Thoracic aorta (tissue), 2 donors: ENCODE results near the gene SDE2. TPM values are rescaled to one million over a fixed set of nuclear protein-coding genes. Genes with fewer than 3 reads are reported as not detected.
A peak's percentile ranks its signal among the peaks of the same experiment; 100 is the strongest.

Source experiments
- ATAC-seq: fragments of 150-250 bp; one replicate; pipeline ENCODE4 v1.8.0; 2017; ENCODE audit warnings: low read depth; ENCODE audit not compliant: insufficient number of reproducible peaks, low FRiP score
- DNase-seq: peaks from one replicate; pipeline ENCODE4 v3.0.0-alpha.2; 2020; ENCODE audit warnings: low spot score
- H3K27ac ChIP-seq, 2 donors: fragments of 200-600 bp; sonication (generic); 1 replicate in 1 of 2; 2 replicates in 1 of 2; pipeline ENCODE4 v1.5.1; 2016; ENCODE audit warnings: mild to moderate bottlenecking in 2 of 2, moderate library complexity in 2 of 2
- H3K27me3 ChIP-seq: fragments of 200-600 bp; sonication (generic); replicated peaks from 2 replicates; pipeline ENCODE4 v1.6.0; 2016; ENCODE audit warnings: mild to moderate bottlenecking; ENCODE audit not compliant: insufficient read depth
- H3K36me3 ChIP-seq: fragments of 200-600 bp; sonication (generic); one replicate; pipeline ENCODE4 v1.5.1; 2016
- H3K4me1 ChIP-seq, 2 donors: fragments of 200-600 bp; sonication (generic); 1 replicate in 1 of 2; 2 replicates in 1 of 2; pipeline versions ENCODE4 v1.5.1 to v1.6.0; 2016; ENCODE audit warnings: low read depth in 2 of 2, mild to moderate bottlenecking in 1 of 2; ENCODE audit not compliant: control insufficient read depth in 1 of 2
- H3K4me3 ChIP-seq: fragments of 200-600 bp; sonication (generic); 2 replicates; pipeline ENCODE4 v1.5.1; 2016; ENCODE audit warnings: mild to moderate bottlenecking
- H3K9me3 ChIP-seq: fragments of 200-600 bp; sonication (generic); 2 replicates; pipeline ENCODE4 v1.5.1; 2016
- CTCF ChIP-seq: fragments of 200-600 bp; sonication (generic); IDR thresholded peaks from one replicate; pipeline ENCODE4 v1.5.1; 2019; ENCODE audit warnings: antibody characterized with exemption
- total RNA-seq, 2 donors: library from RNA; depleted of rRNA; stranded (reverse); fragments of >200 nt; gene quantifications; one replicate each; pipeline versions ENCODE4 v1.1.0 to v1.2.3, GENCODE V29; 2016

The SDE2 gene
- total RNA-seq: 10 to 100 TPM; 19.1 to 33.2 TPM

GRCh38 chr1:225999227-225999911, at the start of gene SDE2:
TSS of gene SDE2 (minus strand) at chr1:225999343. CDS start at chr1:225999312, 31 bp downstream.
- Histone ChIP-seq H3K4me3 (peak within 1 kb of the TSS; percentile 87), H3K27me3 (no peaks in the 10 kb centered on the region), H3K9me3 (no peaks in the 10 kb centered on the region), H3K27ac (peak within 1 kb of the TSS; percentile 95 to 96), H3K4me1 (peaks cover 12 to 51% of the 10 kb centered on the region in 2 donors), H3K36me3 (no peaks in the 10 kb centered on the region)
- peak; percentile 93 for ATAC-seq
- DNase-seq: peak; percentile 98
- TF ChIP-seq CTCF: no peak

- TF ChIP-seq CTCF: no peak
- Histone ChIP-seq H3K27ac (no peak overlapping the region), H3K4me1 (no peaks in the 10 kb centered on the region), H3K4me3 (no peak overlapping the region), H3K36me3 (no peaks in the 10 kb centered on the region), H3K9me3 (no peaks in the 10 kb centered on the region), H3K27me3 (no peaks in the 10 kb centered on the region)
- DNase-seq (no peak), ATAC-seq (no peak)
These were observed 49.7 kb upstream of the SDE2 start for GRCh38 chr1:226048886-226049285.

GRCh38 chr1:226047495-226047894, 48.4 kb upstream of the SDE2 start:
- TF ChIP-seq CTCF: no peak
- DNase-seq (no peak), ATAC-seq (no peak)
- Histone ChIP-seq H3K36me3 (no peaks in the 10 kb centered on the region), H3K27ac (no peak overlapping the region), H3K4me3 (no peak overlapping the region), H3K4me1 (no peaks in the 10 kb centered on the region), H3K27me3 (no peaks in the 10 kb centered on the region), H3K9me3 (no peaks in the 10 kb centered on the region)

GRCh38 chr1:226046240-226046639, 47.1 kb upstream of the SDE2 start:
- Histone ChIP-seq H3K27me3 (no peaks in the 10 kb centered on the region), H3K27ac (no peak overlapping the region), H3K9me3 (no peaks in the 10 kb centered on the region), H3K4me1 (no peaks in the 10 kb centered on the region), H3K36me3 (no peaks in the 10 kb centered on the region), H3K4me3 (no peak overlapping the region)
- DNase-seq (no peak), ATAC-seq (no peak)
- TF ChIP-seq CTCF: no peak

- Histone ChIP-seq H3K4me1 (no peaks in the 10 kb centered on the region), H3K4me3 (no peak overlapping the region), H3K27me3 (no peaks in the 10 kb centered on the region), H3K36me3 (no peaks in the 10 kb centered on the region), H3K27ac (no peak overlapping the region), H3K9me3 (no peaks in the 10 kb centered on the region)
- ATAC-seq (no peak), DNase-seq (no peak)
- no peak for TF ChIP-seq CTCF
These were observed 45.5 kb upstream of the SDE2 start for GRCh38 chr1:226044514-226045101.
